Measurements from ENCODE around the gene MRPS11. TPM values are rescaled to one million over a fixed set of nuclear protein-coding genes. Genes with fewer than 3 reads are reported as not detected.

The MRPS11 gene
- total RNA-seq, 1 experiment from 2014 or later = 24.2 TPM

Other genes with a start within 250 kb of the MRPS11 start
- gene NTRK3, start 211.0 kb upstream of the MRPS11 start, total RNA-seq (2014; rRNA removed; shearing (Covaris generic)) = 0.39 and 0.80 TPM in 2 replicates
- 21.2 and 23.9 TPM in 2 replicates for gene MRPL46, start 320 bp upstream of the MRPS11 start, total RNA-seq (2014; rRNA removed; shearing (Covaris generic))
- gene DET1, start 79.0 kb downstream of the MRPS11 start, total RNA-seq (2014; rRNA removed; shearing (Covaris generic)) = 2.1 and 3.2 TPM in 2 replicates
- gene AEN, start 153.6 kb downstream of the MRPS11 start, total RNA-seq (2014; rRNA removed; shearing (Covaris generic)) = 13.2 and 18.3 TPM in 2 replicates
- gene ISG20, start 171.3 kb downstream of the MRPS11 start, total RNA-seq (2014; rRNA removed; shearing (Covaris generic)) = 7.9 and 13.3 TPM in 2 replicates